Neural cell (in vitro differentiated cells): ENCODE data around the gene ZNF516. TPM values are rescaled to one million over a fixed set of nuclear protein-coding genes. Genes with fewer than 3 reads are reported as not detected.

Source experiments
- H2AFZ ChIP-seq: fragments of 200-600, 300-800 bp; sonication (generic), shearing (Covaris generic); 2 replicates; pipeline ENCODE4 v1.6.0; 2014; ENCODE audit warnings: low read depth, mild to moderate bottlenecking, antibody characterized with exemption, low read length, moderate library complexity
- H3F3A ChIP-seq: fragments of 200-600 bp; shearing (Covaris generic); 2 replicates; pipeline ENCODE4 v1.6.1; 2016; ENCODE audit warnings: mild to moderate bottlenecking, moderate library complexity, mixed read lengths, antibody characterized with exemption, low read length; ENCODE audit not compliant: insufficient read depth, poor library complexity, severe bottlenecking
- H3K27ac ChIP-seq: fragments of 200-600, 300-800 bp; sonication (generic), shearing (Covaris generic); 2 replicates; pipeline ENCODE4 v1.5.1; 2014; ENCODE audit warnings: mild to moderate bottlenecking, low read length, moderate library complexity
- H3K27me3 ChIP-seq: fragments of 300-800, 200-600 bp; sonication (generic), shearing (Covaris generic); 2 replicates; pipeline ENCODE4 v1.6.0; 2014; ENCODE audit warnings: mild to moderate bottlenecking, low read depth, low read length, moderate library complexity; ENCODE audit not compliant: insufficient read depth
- H3K36me3 ChIP-seq: fragments of 300-800, 200-600 bp; sonication (generic), shearing (Covaris generic); 2 replicates; pipeline ENCODE4 v1.5.1; 2014; ENCODE audit warnings: mild to moderate bottlenecking, antibody characterized with exemption, low read length, moderate library complexity; ENCODE audit not compliant: insufficient read depth
- H3K4me2 ChIP-seq: fragments of 300-800, 200-600 bp; sonication (generic), shearing (Covaris generic); 2 replicates; pipeline ENCODE4 v1.6.0; 2014; ENCODE audit warnings: mild to moderate bottlenecking, low read length
- H3K4me3 ChIP-seq: fragments of 300-800, 200-600 bp; sonication (generic), shearing (Covaris generic); 2 replicates; pipeline ENCODE4 v1.5.1; 2014; ENCODE audit warnings: mild to moderate bottlenecking, low read length, moderate library complexity
- H3K79me2 ChIP-seq: fragments of 200-600 bp; shearing (Covaris generic); replicated peaks from 2 replicates; pipeline ENCODE4 v1.6.0; 2014; ENCODE audit warnings: mild to moderate bottlenecking, low read length, moderate library complexity; ENCODE audit not compliant: insufficient read depth
- H3K9ac ChIP-seq: fragments of 300-800, 200-600 bp; sonication (generic), shearing (Covaris generic); 2 replicates; pipeline ENCODE4 v1.6.1; 2016; ENCODE audit warnings: mild to moderate bottlenecking, low read length, mixed read lengths
- H3K9me2 ChIP-seq: fragments of 200-600 bp; shearing (Covaris generic); 2 replicates; pipeline ENCODE4 v1.6.1; 2016; ENCODE audit warnings: mild to moderate bottlenecking, low read length, mixed read lengths; ENCODE audit not compliant: insufficient read depth
- H3K9me3 ChIP-seq: fragments of 200-600, 300-800 bp; sonication (generic), shearing (Covaris generic); 2 replicates; pipeline ENCODE4 v1.6.1; 2016; ENCODE audit warnings: mild to moderate bottlenecking, mixed run types, low read length, moderate library complexity, mixed read lengths
- H4K20me1 ChIP-seq: fragments of 200-600 bp; shearing (Covaris generic); 2 replicates; pipeline ENCODE4 v1.6.1; 2016; ENCODE audit warnings: mild to moderate bottlenecking, mixed run types; ENCODE audit not compliant: insufficient read depth
- CTCF ChIP-seq: fragments of 450-650 bp; IDR thresholded peaks from 2 replicates; pipeline ENCODE4 v1.5.1; 2014; ENCODE audit warnings: antibody characterized with exemption, mild to moderate bottlenecking, moderate library complexity; ENCODE audit not compliant: poor library complexity, severe bottlenecking
- EP300 ChIP-seq: fragments of 450-650 bp; conservative IDR thresholded peaks from 2 replicates; pipeline ENCODE4 v1.6.1; 2014; ENCODE audit warnings: antibody characterized with exemption, mild to moderate bottlenecking, moderate library complexity; ENCODE audit not compliant: poor library complexity, severe bottlenecking
- EZH2 ChIP-seq: fragments of 200-600, 300-800 bp; shearing (Covaris generic), sonication (generic); IDR thresholded peaks from 2 replicates; pipeline ENCODE4 v1.6.1; 2014; ENCODE audit warnings: antibody characterized with exemption, low read length, borderline replicate concordance, mild to moderate bottlenecking; ENCODE audit not compliant: insufficient read depth, poor library complexity, severe bottlenecking
- MXI1 ChIP-seq: fragments of 450-650 bp; conservative IDR thresholded peaks from 2 replicates; pipeline ENCODE4 v1.6.1; 2014; ENCODE audit warnings: antibody characterized with exemption, mild to moderate bottlenecking; ENCODE audit not compliant: poor library complexity, severe bottlenecking
- POLR2AphosphoS5 ChIP-seq: IDR thresholded peaks from 2 replicates; pipeline ENCODE4 v1.6.1; 2012
- RAD21 ChIP-seq: fragments of 450-650 bp; conservative IDR thresholded peaks from 2 replicates; pipeline ENCODE4 v1.6.1; 2014; ENCODE audit warnings: antibody characterized with exemption, mild to moderate bottlenecking, moderate library complexity
- REST ChIP-seq: IDR thresholded peaks from 2 replicates; pipeline ENCODE4 v1.6.1; 2012; ENCODE audit warnings: borderline replicate concordance
- SMC3 ChIP-seq: fragments of 450-650 bp; conservative IDR thresholded peaks from 2 replicates; pipeline ENCODE4 v1.6.1; 2014; ENCODE audit warnings: antibody characterized with exemption, mild to moderate bottlenecking, moderate library complexity; ENCODE audit not compliant: poor library complexity
- TAF1 ChIP-seq: IDR thresholded peaks from 2 replicates; pipeline ENCODE4 v1.6.1; 2012; ENCODE audit warnings: low read depth
- polyA plus RNA-seq: library from polyadenylated mRNA; depleted of rRNA; stranded (reverse); fragments of >200 nt; gene quantifications from 2 replicates; pipeline ENCODE4 v1.2.3, GENCODE V29; 2014

ZNF516 gene
- polyA plus RNA-seq, 1 donor from 2014 or later = 11.5 TPM

- Histone ChIP-seq H4K20me1 (no peaks in the 10 kb centered on the region), H3K4me2 (no peak overlapping the region), H3K9ac (no peak overlapping the region), H3K79me2 (peaks cover 71% of the 10 kb centered on the region), H2AFZ (no peak overlapping the region), H3K36me3 (no peaks in the 10 kb centered on the region), H3K27ac (no peak overlapping the region), H3F3A (no peaks in the 10 kb centered on the region), H3K27me3 (no peaks in the 10 kb centered on the region), H3K9me2 (no peaks in the 10 kb centered on the region), H3K4me3 (no peak overlapping the region), H3K9me3 (no peaks in the 10 kb centered on the region)
- no peak for TF ChIP-seq RAD21
- no peak for TF ChIP-seq EP300
- no peak for TF ChIP-seq TAF1
- TF ChIP-seq POLR2AphosphoS5 = no peak
- no peak for TF ChIP-seq EZH2
- TF ChIP-seq CTCF = no peak
- TF ChIP-seq MXI1 = no peak
- no peak for TF ChIP-seq REST
- no peak for TF ChIP-seq SMC3
These were observed 49.3 kb downstream of the ZNF516 start for GRCh38 chr18:76445741-76446232.

GRCh38 chr18:76445275-76445674, 49.8 kb downstream of the ZNF516 start:
- H3K4me3 ChIP-seq = no peak overlapping the region
- H3K27me3 ChIP-seq = no peaks in the 10 kb centered on the region
- no peaks in the 10 kb centered on the region for H3F3A ChIP-seq
- no peak overlapping the region for H3K9ac ChIP-seq
- no peaks in the 10 kb centered on the region for H4K20me1 ChIP-seq
- no peaks in the 10 kb centered on the region for H3K9me2 ChIP-seq
- no peaks in the 10 kb centered on the region for H3K9me3 ChIP-seq
- no peak overlapping the region for H2AFZ ChIP-seq
- peaks cover 71% of the 10 kb centered on the region for H3K79me2 ChIP-seq
- no peak overlapping the region for H3K4me2 ChIP-seq
- TF ChIP-seq TAF1 (no peak), MXI1 (no peak)
- no peak overlapping the region for H3K27ac ChIP-seq
- H3K36me3 ChIP-seq = no peaks in the 10 kb centered on the region
